ENCODE results near the gene RBM33.

The RBM33 gene

DNA sequence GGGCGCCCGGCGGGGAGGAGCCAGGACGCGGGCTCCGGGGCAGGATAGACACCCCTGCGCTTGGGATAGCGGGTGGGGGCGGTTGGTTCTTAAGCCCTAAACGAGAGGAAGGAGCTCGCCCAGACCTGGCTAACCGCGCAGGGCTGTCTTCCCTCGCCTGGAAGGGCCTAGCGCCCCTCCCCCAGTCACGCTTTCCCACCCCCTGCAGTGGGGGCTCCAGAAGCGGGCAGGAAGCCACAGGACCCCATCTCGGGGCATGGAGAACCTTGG, 161.3 kb downstream of the RBM33 start:
- TF ChIP-seq, protein P1, sequence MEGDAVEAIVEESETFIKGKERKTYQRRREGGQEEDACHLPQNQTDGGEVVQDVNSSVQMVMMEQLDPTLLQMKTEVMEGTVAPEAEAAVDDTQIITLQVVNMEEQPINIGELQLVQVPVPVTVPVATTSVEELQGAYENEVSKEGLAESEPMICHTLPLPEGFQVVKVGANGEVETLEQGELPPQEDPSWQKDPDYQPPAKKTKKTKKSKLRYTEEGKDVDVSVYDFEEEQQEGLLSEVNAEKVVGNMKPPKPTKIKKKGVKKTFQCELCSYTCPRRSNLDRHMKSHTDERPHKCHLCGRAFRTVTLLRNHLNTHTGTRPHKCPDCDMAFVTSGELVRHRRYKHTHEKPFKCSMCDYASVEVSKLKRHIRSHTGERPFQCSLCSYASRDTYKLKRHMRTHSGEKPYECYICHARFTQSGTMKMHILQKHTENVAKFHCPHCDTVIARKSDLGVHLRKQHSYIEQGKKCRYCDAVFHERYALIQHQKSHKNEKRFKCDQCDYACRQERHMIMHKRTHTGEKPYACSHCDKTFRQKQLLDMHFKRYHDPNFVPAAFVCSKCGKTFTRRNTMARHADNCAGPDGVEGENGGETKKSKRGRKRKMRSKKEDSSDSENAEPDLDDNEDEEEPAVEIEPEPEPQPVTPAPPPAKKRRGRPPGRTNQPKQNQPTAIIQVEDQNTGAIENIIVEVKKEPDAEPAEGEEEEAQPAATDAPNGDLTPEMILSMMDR (IDR thresholded peaks at IDR 0.05; ENCODE audit: low read depth, low read length, missing control alignments) = no peak
- H3K4me3 ChIP-seq (replicated peaks; ENCODE audit: low read depth, low read length) = peak overlapping the region; percentile 30
- DNase-seq (ENCODE audit: extremely low read depth, low read depth) = no peak

DNA sequence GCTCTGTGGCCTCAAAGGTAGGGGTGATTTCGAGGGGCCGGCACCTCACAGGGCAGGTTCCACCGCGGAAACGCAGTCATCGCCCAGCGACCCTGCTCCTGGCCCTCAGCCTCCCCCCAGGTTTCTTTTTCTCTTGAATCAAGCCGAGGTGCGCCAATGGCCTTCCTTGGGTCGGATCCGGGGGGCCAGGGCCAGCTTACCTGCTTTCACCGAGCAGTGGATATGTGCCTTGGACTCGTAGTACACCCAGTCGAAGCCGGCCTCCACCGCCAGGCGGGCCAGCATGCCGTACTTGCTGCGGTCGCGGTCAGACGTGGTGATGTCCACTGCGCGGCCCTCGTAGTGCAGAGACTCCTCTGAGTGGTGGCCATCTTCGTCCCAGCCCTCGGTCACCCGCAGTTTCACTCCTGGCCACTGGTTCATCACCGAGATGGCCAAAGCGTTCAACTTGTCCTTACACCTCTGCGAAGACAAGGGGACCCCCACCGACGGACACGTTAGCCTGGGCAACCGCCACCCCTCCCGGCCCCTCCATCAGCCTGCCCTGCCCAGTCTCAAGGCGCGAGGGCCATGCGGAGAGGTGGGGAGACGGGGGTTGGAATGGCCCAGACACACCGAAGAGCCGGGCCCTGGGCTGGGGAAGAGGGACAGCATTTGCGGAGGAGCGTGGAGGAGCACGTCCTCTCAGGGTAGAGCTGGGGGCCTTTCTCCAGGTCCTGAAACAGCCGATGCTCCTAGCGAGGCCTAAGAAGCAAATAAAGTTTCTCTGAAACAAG, 161.8 kb downstream of the RBM33 start:
- DNase-seq (ENCODE audit: extremely low read depth, low read depth) = no peak
- TF ChIP-seq, protein P1 (IDR thresholded peaks at IDR 0.05; ENCODE audit: low read depth, low read length, missing control alignments) = no peak
- H3K4me3 ChIP-seq (replicated peaks; ENCODE audit: low read depth, low read length) = no peak overlapping the region

DNA sequence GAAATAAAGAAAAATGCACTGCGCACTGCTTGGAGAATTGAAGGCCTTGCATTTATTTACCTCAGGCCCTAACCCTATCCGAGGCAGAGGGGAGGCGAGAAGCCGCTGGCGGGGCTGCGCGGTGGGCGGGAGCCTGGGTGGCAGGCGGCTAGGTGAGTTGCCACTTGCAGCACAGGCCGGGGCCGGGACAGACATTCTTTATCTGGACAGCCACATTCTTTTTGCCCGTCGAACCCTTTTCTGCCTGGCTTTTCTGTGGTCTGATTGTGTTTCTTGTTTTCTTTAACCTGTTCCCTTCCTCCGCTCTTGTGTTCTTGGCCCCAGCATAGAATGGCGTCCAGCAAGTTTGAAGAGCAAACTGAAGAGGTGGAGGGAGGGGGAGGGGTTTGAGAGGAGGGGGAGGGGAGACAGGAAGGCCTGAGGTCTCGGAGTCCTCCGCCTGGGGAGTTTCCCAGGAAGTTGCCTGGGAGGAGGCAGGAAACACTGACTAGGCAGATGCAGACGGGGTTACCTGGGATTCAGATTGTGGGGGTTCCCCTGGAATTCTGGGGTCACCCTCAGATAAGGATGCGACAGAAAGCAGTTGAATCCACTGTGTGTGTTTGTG, 162.7 kb downstream of the RBM33 start:
- no peak for DNase-seq (ENCODE audit: extremely low read depth, low read depth)
- H3K4me3 ChIP-seq (replicated peaks; ENCODE audit: low read depth, low read length) = no peak overlapping the region
- TF ChIP-seq, protein P1 (IDR thresholded peaks at IDR 0.05; ENCODE audit: low read depth, low read length, missing control alignments) = no peak

DNA sequence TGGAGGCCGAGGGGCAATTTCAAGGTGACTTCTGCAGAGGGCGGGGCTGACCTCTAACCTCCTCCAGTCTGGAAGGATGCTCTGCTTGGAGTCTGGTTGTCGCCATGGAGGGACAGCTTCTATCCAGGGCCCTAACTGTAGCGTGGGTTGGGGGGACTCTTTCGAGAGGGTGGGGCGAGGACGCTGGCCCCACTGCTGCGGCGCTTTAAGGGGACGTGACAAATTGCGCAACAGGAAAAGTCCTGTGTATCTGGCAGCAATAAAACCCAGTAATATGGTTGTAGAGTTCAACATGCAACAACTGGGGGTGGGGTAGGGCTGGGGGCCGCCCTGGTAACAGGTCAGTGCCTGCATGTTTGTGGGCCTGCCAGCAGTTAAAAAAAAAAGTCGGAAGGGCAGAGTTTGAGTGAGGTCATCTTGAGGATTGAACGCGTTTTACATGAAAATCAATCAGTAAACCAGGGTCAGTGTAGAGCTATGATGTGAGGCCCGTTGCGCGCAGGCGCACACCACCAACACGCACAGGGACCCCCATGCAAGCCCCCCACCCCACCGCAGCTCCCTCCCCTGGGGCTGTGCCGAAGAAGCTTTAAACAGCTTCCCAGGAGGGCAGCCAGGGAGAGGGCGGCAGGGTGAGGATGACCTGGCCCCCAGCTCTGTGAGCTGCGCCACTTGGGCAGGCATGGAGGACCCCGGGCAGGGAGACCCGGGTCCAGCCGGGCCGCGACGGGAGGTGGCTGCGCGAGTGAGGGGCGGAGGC, 163.5 kb downstream of the RBM33 start:
- H3K4me3 ChIP-seq (replicated peaks; ENCODE audit: low read depth, low read length) = no peak overlapping the region
- TF ChIP-seq, protein P1 (IDR thresholded peaks at IDR 0.05; ENCODE audit: low read depth, low read length, missing control alignments) = no peak
- no peak for DNase-seq (ENCODE audit: extremely low read depth, low read depth)

DNA sequence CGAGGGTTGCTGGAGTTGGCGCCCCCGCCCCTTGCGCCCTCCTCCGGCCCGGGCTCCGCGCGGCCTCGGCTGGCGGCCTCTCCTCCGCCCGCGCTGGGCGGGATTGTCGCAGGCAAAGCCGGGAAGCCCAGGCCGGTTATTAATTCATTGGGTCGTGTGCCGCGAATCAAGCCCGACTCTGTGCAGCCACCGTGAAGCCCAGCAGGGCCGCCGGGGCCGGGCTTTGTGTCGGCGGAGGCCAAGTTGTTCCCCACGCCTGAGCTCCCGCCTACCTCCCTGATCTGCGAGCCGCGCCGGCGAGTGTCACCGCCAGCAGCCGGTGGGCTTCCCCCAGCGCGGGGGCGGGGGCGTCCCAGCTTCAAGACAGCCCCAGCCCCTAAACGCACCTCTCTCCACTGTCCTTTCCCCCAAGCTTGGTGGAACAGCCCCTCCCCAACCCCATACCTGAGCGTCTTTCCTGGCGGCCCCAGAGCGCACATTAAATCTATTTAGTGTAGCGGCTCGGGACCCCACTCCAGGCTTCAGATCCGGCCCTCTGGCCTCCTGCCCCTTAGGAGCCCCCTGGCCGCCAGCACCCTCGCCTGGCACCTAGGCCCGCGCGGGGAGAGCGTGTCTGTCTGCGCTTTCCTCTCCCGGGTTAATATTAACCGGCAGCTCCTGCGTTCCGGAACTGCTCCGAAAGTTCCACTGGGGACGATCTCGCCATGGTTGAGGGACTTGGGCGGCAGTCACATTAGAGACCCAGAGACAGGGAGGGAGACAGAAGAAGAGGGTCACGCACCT, 164.3 kb downstream of the RBM33 start:
- TF ChIP-seq, protein P1 (IDR thresholded peaks at IDR 0.05; ENCODE audit: low read depth, low read length, missing control alignments) = no peak
- no peak for DNase-seq (ENCODE audit: extremely low read depth, low read depth)
- no peak overlapping the region for H3K4me3 ChIP-seq (replicated peaks; ENCODE audit: low read depth, low read length)

DNA sequence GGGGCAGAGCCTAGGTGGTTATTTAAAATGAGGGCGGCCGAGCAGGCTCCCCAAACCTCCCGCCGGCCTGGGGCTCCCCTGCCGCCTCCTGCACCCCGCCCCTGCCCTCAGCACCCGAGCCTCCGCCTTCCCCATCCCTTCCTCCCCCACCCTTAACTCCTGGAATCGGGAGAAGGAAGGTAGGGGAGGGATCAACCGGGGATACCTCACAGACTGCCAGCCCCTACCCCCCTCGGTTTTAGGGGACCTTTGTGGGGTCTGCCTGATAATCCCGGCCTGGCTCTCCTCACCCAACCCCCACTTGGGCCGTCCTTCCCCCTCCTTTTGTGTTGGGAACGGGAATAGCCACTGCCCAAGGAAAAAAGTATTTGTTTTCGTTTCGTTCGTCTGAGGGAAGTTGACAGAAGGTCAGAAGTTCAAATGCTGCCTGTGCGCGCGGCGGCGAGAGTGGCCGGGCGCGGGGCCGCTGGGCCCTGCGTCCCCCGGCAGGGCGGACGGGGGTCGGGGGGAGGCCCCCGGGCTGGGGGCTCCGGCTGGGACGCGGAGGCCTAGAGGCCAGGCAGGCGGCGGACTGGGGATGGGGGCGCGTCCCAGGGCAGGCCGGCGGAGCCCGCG, 165.0 kb downstream of the RBM33 start:
- no peak for DNase-seq (ENCODE audit: extremely low read depth, low read depth)
- no peak overlapping the region for H3K4me3 ChIP-seq (replicated peaks; ENCODE audit: low read depth, low read length)
- TF ChIP-seq, protein P1 (IDR thresholded peaks at IDR 0.05; ENCODE audit: low read depth, low read length, missing control alignments) = no peak

All from HFF-Myc (cell line).